ENCODE data around the gene TBC1D22A.
"Not testable (repeated sequence)": the region's sequence is repeated elsewhere in the genome, so short reads cannot be mapped to it uniquely, and the experiment has no call there.

TBC1D22A gene

GRCh38 chr22:46773076-46773475 is 10.6 kb downstream of the TBC1D22A start:
- DNase-seq (ENCODE audit: low spot score) (no peak), FAIRE-seq (no peak)

GRCh38 chr22:46774253-46774979 is 12.0 kb downstream of the TBC1D22A start:
- no peak for DNase-seq (ENCODE audit: low spot score)
- FAIRE-seq: no peak

- FAIRE-seq (no peak), DNase-seq (ENCODE audit: low spot score) (no peak)
These were observed 12.8 kb downstream of the TBC1D22A start for GRCh38 chr22:46774980-46775849.

GRCh38 chr22:46775850-46776826 is 13.7 kb downstream of the TBC1D22A start:
- FAIRE-seq: no peak
- DNase-seq (ENCODE audit: low spot score): no peak

- no peak for DNase-seq (ENCODE audit: low spot score)
- no peak for FAIRE-seq
These were observed 14.6 kb downstream of the TBC1D22A start for GRCh38 chr22:46776876-46777608.

- no peak for FAIRE-seq
These were observed 15.1 kb downstream of the TBC1D22A start for GRCh38 chr22:46777609-46777970.

GRCh38 chr22:46779023-46779422 is 16.6 kb downstream of the TBC1D22A start:
- FAIRE-seq (no peak), DNase-seq (ENCODE audit: low spot score) (no peak)

More at GRCh38 chr22:46777609-46777970, 15.1 kb downstream of the TBC1D22A start:
- no peak for DNase-seq (ENCODE audit: low spot score)

- FAIRE-seq (no peak), DNase-seq (ENCODE audit: low spot score) (no peak)
These were observed 17.2 kb downstream of the TBC1D22A start for GRCh38 chr22:46779651-46780050.

- no peak for FAIRE-seq
- DNase-seq (ENCODE audit: low spot score): no peak
These were observed 18.0 kb downstream of the TBC1D22A start for GRCh38 chr22:46780453-46780852.

- DNase-seq (ENCODE audit: low spot score) (no peak), FAIRE-seq (no peak)
These were observed 18.8 kb downstream of the TBC1D22A start for GRCh38 chr22:46781291-46781690.

- DNase-seq (ENCODE audit: low spot score); FAIRE-seq: not testable (repeated sequence)
These were observed 19.8 kb downstream of the TBC1D22A start for GRCh38 chr22:46782200-46782599.

- DNase-seq (ENCODE audit: low spot score) (no peak), FAIRE-seq (no peak)
These were observed 21.3 kb downstream of the TBC1D22A start for GRCh38 chr22:46783721-46784120.

- no peak for DNase-seq (ENCODE audit: low spot score)
- FAIRE-seq: no peak
These were observed 26.2 kb downstream of the TBC1D22A start for GRCh38 chr22:46788441-46789172.

- DNase-seq (ENCODE audit: low spot score) (no peak), FAIRE-seq (no peak)
These were observed 27.5 kb downstream of the TBC1D22A start for GRCh38 chr22:46789992-46790391.

GRCh38 chr22:46791201-46791731 is 28.8 kb downstream of the TBC1D22A start:
- DNase-seq (ENCODE audit: low spot score): no peak
- FAIRE-seq: no peak

- FAIRE-seq: no peak
- no peak for DNase-seq (ENCODE audit: low spot score)
These were observed 29.8 kb downstream of the TBC1D22A start for GRCh38 chr22:46792061-46792796.

GRCh38 chr22:46792841-46793261 is 30.4 kb downstream of the TBC1D22A start:
- FAIRE-seq (no peak), DNase-seq (ENCODE audit: low spot score) (no peak)

GRCh38 chr22:46793497-46793896 is 31.0 kb downstream of the TBC1D22A start:
- FAIRE-seq (no peak), DNase-seq (ENCODE audit: low spot score) (no peak)

- no peak for DNase-seq (ENCODE audit: low spot score)
- FAIRE-seq: no peak
These were observed 31.6 kb downstream of the TBC1D22A start for GRCh38 chr22:46794067-46794466.
